ENCODE measurements around the gene CD40.

CD40 gene

DNA sequence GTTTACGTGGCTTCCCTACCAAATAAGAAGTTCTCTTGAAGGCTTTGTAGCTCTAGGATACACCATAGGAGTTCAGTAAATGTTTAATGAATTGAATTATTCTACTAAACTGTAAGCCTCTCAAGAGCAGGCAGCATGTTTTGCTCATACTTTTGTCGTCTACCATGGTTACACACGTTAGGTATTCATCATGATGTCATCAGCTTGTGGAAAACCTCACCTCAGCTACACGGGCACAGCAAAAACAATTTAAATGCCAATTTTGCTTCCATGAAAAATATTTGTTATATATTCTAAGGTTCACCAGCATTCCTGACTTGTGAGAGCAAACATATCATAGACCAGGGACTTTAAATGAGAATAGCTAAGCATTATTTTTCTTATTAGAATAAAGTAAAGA, 45.1 kb upstream of the CD40 start:
- H3K9ac ChIP-seq (ENCODE audit: low read depth, low read length) = no peak overlapping the region
- H3K27ac ChIP-seq (ENCODE audit: low read length) = no peak overlapping the region
- no peak for ATAC-seq (ENCODE audit: insufficient read depth, low read depth)
- H3K4me2 ChIP-seq (ENCODE audit: insufficient read depth, low read length) = no peak overlapping the region
- H3K79me2 ChIP-seq (ENCODE audit: insufficient read depth, low read length) = peaks cover 66% of the 10 kb centered on the region
- no peaks in the 10 kb centered on the region for H3K4me1 ChIP-seq (ENCODE audit: insufficient read depth, low read length)
- peaks cover 72% of the 10 kb centered on the region for H3K36me3 ChIP-seq (ENCODE audit: insufficient read depth, low read length)
- no peak overlapping the region for H2AFZ ChIP-seq (ENCODE audit: low read depth, low read length)
- TF ChIP-seq EZH2 (IDR thresholded peaks at IDR 0.05; ENCODE audit: borderline replicate concordance, low read depth, low read length, severe bottlenecking) (no peak), CTCF (IDR thresholded peaks at IDR 0.05; ENCODE audit: borderline replicate concordance, extremely low read depth, low read length, poor library complexity, severe bottlenecking) (no peak)
- DNase-seq = no peak
- H3K27me3 ChIP-seq (ENCODE audit: insufficient read depth, low read length, poor library complexity) = no peaks in the 10 kb centered on the region
- H4K20me1 ChIP-seq (ENCODE audit: insufficient read depth, low read length) = peaks cover 78% of the 10 kb centered on the region
- no peaks in the 10 kb centered on the region for H3K9me3 ChIP-seq (ENCODE audit: insufficient read depth, low read length, severe bottlenecking)
- H3K4me3 ChIP-seq (ENCODE audit: low read depth in 1 of 2, low read length in 2 of 2) = no peak overlapping the region

DNA sequence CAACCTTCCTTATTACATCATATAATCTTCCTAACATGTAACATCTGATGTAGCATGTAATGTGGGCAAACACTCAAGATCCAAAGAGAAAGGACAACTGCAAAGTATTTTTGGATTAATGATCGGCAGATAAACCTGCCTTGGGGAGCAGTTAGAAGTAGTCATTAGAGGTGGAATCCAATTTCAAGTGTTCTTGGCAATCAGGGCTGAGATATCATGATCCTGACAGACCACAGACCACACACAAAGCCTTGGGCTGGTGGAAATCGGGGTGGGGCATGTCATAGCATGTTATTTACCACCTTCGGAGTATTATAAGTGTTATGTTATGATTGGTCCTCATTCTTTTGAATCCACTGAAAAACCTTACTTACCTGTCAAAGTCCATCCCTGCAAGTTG, 44.7 kb upstream of the CD40 start:
- no peak for ATAC-seq (ENCODE audit: insufficient read depth, low read depth)
- Histone ChIP-seq H3K4me3 (ENCODE audit: low read depth in 1 of 2, low read length in 2 of 2) (no peak overlapping the region), H3K27me3 (ENCODE audit: insufficient read depth, low read length, poor library complexity) (no peaks in the 10 kb centered on the region), H3K9me3 (ENCODE audit: insufficient read depth, low read length, severe bottlenecking) (no peaks in the 10 kb centered on the region), H3K27ac (ENCODE audit: low read length) (no peak overlapping the region), H2AFZ (ENCODE audit: low read depth, low read length) (no peak overlapping the region), H3K79me2 (ENCODE audit: insufficient read depth, low read length) (peaks cover 70% of the 10 kb centered on the region), H3K9ac (ENCODE audit: low read depth, low read length) (no peak overlapping the region), H4K20me1 (ENCODE audit: insufficient read depth, low read length) (peaks cover 82% of the 10 kb centered on the region), H3K4me1 (ENCODE audit: insufficient read depth, low read length) (no peaks in the 10 kb centered on the region), H3K4me2 (ENCODE audit: insufficient read depth, low read length) (no peak overlapping the region), H3K36me3 (ENCODE audit: insufficient read depth, low read length) (peaks cover 72% of the 10 kb centered on the region)
- TF ChIP-seq EZH2 (IDR thresholded peaks at IDR 0.05; ENCODE audit: borderline replicate concordance, low read depth, low read length, severe bottlenecking) (no peak), CTCF (IDR thresholded peaks at IDR 0.05; ENCODE audit: borderline replicate concordance, extremely low read depth, low read length, poor library complexity, severe bottlenecking) (no peak)
- no peak for DNase-seq

DNA sequence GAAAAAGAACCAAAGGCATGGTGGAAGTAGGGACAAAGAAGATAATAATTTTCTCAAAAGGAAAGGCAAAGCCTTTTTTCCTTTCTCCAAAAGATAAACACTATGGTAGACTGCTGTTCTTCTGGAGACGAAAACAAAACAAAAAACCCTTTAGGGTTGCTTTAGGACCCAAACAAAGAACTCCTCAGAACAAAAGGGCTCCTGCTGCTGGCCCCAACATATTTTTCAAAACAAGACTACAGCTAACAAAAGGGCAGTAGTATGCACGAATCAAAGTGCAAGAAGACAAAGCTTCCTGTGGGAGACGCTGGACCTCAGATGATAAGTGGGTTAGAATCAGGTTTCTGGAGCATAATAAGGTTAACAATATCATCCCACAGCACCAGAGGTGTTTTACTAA, 44.1 kb upstream of the CD40 start:
- no peak overlapping the region for H2AFZ ChIP-seq (ENCODE audit: low read depth, low read length)
- no peaks in the 10 kb centered on the region for H3K9me3 ChIP-seq (ENCODE audit: insufficient read depth, low read length, severe bottlenecking)
- DNase-seq (no peak), ATAC-seq (ENCODE audit: insufficient read depth, low read depth) (no peak)
- H3K4me3 ChIP-seq (ENCODE audit: low read depth in 1 of 2, low read length in 2 of 2) = no peak overlapping the region
- peaks cover 88% of the 10 kb centered on the region for H4K20me1 ChIP-seq (ENCODE audit: insufficient read depth, low read length)
- H3K79me2 ChIP-seq (ENCODE audit: insufficient read depth, low read length) = peaks cover 76% of the 10 kb centered on the region
- TF ChIP-seq EZH2 (IDR thresholded peaks at IDR 0.05; ENCODE audit: borderline replicate concordance, low read depth, low read length, severe bottlenecking) = no peak
- TF ChIP-seq CTCF (IDR thresholded peaks at IDR 0.05; ENCODE audit: borderline replicate concordance, extremely low read depth, low read length, poor library complexity, severe bottlenecking) = no peak
- H3K27me3 ChIP-seq (ENCODE audit: insufficient read depth, low read length, poor library complexity) = no peaks in the 10 kb centered on the region
- H3K9ac ChIP-seq (ENCODE audit: low read depth, low read length) = no peak overlapping the region
- H3K36me3 ChIP-seq (ENCODE audit: insufficient read depth, low read length) = peaks cover 73% of the 10 kb centered on the region
- H3K4me1 ChIP-seq (ENCODE audit: insufficient read depth, low read length) = no peaks in the 10 kb centered on the region
- H3K4me2 ChIP-seq (ENCODE audit: insufficient read depth, low read length) = no peak overlapping the region
- H3K27ac ChIP-seq (ENCODE audit: low read length) = no peak overlapping the region

GRCh38 chr20:46076806-46077205, 41.3 kb upstream of the CD40 start:
- no peak overlapping the region for H2AFZ ChIP-seq (ENCODE audit: low read depth, low read length)
- H3K9ac ChIP-seq (ENCODE audit: low read depth, low read length) = no peak overlapping the region
- H3K4me2 ChIP-seq (ENCODE audit: insufficient read depth, low read length) = no peak overlapping the region
- H3K27ac ChIP-seq (ENCODE audit: low read length) = no peak overlapping the region
- peaks cover 88% of the 10 kb centered on the region for H4K20me1 ChIP-seq (ENCODE audit: insufficient read depth, low read length)
- H3K4me3 ChIP-seq (ENCODE audit: low read depth in 1 of 2, low read length in 2 of 2) = no peak overlapping the region
- no peak for TF ChIP-seq EZH2 (IDR thresholded peaks at IDR 0.05; ENCODE audit: borderline replicate concordance, low read depth, low read length, severe bottlenecking)
- TF ChIP-seq CTCF (IDR thresholded peaks at IDR 0.05; ENCODE audit: borderline replicate concordance, extremely low read depth, low read length, poor library complexity, severe bottlenecking) = no peak
- H3K9me3 ChIP-seq (ENCODE audit: insufficient read depth, low read length, severe bottlenecking) = no peaks in the 10 kb centered on the region
- H3K27me3 ChIP-seq (ENCODE audit: insufficient read depth, low read length, poor library complexity) = no peaks in the 10 kb centered on the region
- H3K36me3 ChIP-seq (ENCODE audit: insufficient read depth, low read length) = peaks cover 60% of the 10 kb centered on the region
- H3K79me2 ChIP-seq (ENCODE audit: insufficient read depth, low read length) = peaks cover 95% of the 10 kb centered on the region
- no peaks in the 10 kb centered on the region for H3K4me1 ChIP-seq (ENCODE audit: insufficient read depth, low read length)
- no peak for DNase-seq
- no peak for ATAC-seq (ENCODE audit: insufficient read depth, low read depth)
